ENCODE measurements around the gene CALHM6. TPM values are rescaled to one million over a fixed set of nuclear protein-coding genes. Genes with fewer than 3 reads are reported as not detected.

CALHM6 gene
- 0.33 TPM in 1 of 5 replicates, not detected in the others for total RNA-seq (2022; extraction: Qiagen RNA extraction)

GRCh38 chr6:116461331-116461931 is at the start of gene CALHM6:
CALHM6 (plus strand) TSS chr6:116461375; CDS start chr6:116461930, 555 bp downstream.

GRCh38 chr6:116511424-116512110 is 50.4 kb downstream of the CALHM6 start, which contains the start of gene CALHM5:
CALHM5 (plus strand) TSS chr6:116511639; CDS start chr6:116511697, 58 bp downstream.

Other genes starting within 250 kb of the CALHM6 start
- 2.6 to 3.6 TPM (median 3.3 TPM) in 5 replicates for gene TSPYL4, start 207.3 kb upstream of the CALHM6 start, total RNA-seq (2022; extraction: Qiagen RNA extraction)
- 25.0 to 29.7 TPM (median 28.5 TPM) in 5 replicates for gene TSPYL1, start 181.4 kb upstream of the CALHM6 start, total RNA-seq (2022; extraction: Qiagen RNA extraction)
- 14.6 to 15.7 TPM (median 15.1 TPM) in 5 replicates for gene DSE, start 90.4 kb upstream of the CALHM6 start, total RNA-seq (2022; extraction: Qiagen RNA extraction)
- gene CALHM5, start 50.3 kb downstream of the CALHM6 start, total RNA-seq (2022; extraction: Qiagen RNA extraction) = 0.05 to 0.09 TPM (median 0.07 TPM) in 5 replicates
- not detected in 5 replicates for gene TRAPPC3L, start 84.3 kb downstream of the CALHM6 start, total RNA-seq (2022; extraction: Qiagen RNA extraction)
- not detected in 5 replicates for gene CALHM4, start 92.4 kb downstream of the CALHM6 start, total RNA-seq (2022; extraction: Qiagen RNA extraction)
- 21.8 to 37.2 TPM (median 34.7 TPM) in 5 replicates for gene RWDD1, start 110.1 kb downstream of the CALHM6 start, total RNA-seq (2022; extraction: Qiagen RNA extraction)
- gene RSPH4A, start 155.1 kb downstream of the CALHM6 start, total RNA-seq (2022; extraction: Qiagen RNA extraction) = 0.15 to 0.22 TPM (median 0.20 TPM) in 5 replicates
- 6.0 to 7.9 TPM (median 6.8 TPM) in 5 replicates for gene ZUP1, start 207.4 kb downstream of the CALHM6 start, total RNA-seq (2022; extraction: Qiagen RNA extraction)
- gene KPNA5, start 219.8 kb downstream of the CALHM6 start, total RNA-seq (2022; extraction: Qiagen RNA extraction) = 1.1 to 1.9 TPM (median 1.9 TPM) in 5 replicates

Data from A549 treated with Mapracorat at 1 μM for 4 hours (cell line).